Hematopoietic multipotent progenitor cell treated with erythropoietin and hydrocortisone succinate and interleukin-3 and kit ligand, for 4 days (in vitro differentiated cells): ENCODE results near the gene SGPP2.

Source experiments
- DNase-seq: peaks from one replicate; pipeline ENCODE4 v3.0.0-alpha.2; 2015

SGPP2 gene

GRCh38 chr2:222479859-222480258 lies 55.5 kb downstream of the SGPP2 start:
- no peak for DNase-seq

GRCh38 chr2:222480497-222480896 lies 56.2 kb downstream of the SGPP2 start:
- DNase-seq, result no peak

GRCh38 chr2:222481941-222482340 lies 57.6 kb downstream of the SGPP2 start:
- DNase-seq, result no peak

DNA sequence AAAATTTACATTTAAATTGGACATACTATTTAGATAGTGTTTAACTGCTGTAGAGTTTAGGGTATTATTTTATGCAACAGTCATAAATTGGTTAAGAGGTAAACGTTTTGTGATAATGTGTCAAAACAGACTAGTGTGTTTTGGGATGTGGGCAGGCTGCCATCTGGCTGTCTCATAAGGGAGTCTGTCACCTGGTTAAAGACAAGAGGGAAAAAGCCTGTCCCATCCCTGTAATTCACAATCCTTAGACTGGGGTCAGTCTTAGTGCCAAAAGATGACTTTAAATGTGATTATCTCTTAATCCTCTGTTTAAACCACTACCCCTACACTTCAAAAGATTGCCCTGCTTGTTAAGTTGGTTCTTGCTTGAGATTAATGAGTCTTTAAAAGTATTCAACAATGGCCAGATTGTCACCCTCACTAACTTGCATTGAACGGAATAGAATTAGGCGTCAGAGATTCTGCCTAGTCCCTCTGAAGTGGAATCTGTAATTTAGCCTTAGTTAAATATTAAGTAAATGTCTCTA lies 59.2 kb downstream of the SGPP2 start:
- peak; percentile 32 for DNase-seq

DNA sequence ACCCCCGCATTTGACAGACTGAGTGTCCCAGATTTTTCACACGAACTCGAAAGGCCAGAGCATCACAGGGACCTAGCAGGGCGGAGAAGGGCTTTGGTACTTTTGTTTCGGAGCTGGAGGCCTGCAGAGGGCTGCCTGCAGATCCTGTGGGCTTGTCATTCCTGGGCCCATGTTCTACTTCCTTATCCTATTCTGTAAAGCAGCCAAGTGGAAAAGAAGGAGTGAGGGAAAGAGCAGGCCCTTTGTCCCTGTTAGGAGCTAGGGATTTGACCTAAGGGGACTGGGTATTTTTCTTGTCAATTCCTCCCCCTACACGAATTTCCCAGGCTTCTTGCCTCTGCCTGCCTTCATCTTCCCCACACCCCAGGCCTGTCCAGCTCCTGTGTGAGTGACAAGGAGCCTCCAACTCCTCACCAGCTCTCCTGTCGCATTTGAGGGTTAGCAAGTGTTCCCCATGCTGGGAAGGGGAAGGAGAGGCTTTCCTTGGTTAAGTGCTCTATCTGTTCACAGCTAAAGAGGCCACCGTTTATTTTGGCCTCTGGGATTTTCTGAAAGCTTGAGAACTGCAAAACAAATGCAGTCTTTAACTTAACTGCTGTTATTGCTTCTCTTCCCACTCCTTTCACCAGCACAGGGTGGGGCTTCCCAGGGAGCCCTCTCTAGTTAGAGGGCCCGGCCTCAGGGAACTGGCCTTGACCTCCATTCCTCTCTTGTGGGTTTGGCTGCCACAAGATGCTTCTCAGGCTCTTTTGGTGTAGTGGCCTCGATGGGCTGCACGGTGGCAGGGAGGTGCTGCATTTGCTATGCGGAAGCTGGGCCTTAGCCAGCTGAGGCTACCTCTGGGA lies 61.2 kb downstream of the SGPP2 start:
- no peak for DNase-seq

- no peak for DNase-seq
Observed at GRCh38 chr2:222490131-222490530, 65.8 kb downstream of the SGPP2 start.

GRCh38 chr2:222492683-222493082 lies 68.3 kb downstream of the SGPP2 start:
- DNase-seq, result no peak

DNA sequence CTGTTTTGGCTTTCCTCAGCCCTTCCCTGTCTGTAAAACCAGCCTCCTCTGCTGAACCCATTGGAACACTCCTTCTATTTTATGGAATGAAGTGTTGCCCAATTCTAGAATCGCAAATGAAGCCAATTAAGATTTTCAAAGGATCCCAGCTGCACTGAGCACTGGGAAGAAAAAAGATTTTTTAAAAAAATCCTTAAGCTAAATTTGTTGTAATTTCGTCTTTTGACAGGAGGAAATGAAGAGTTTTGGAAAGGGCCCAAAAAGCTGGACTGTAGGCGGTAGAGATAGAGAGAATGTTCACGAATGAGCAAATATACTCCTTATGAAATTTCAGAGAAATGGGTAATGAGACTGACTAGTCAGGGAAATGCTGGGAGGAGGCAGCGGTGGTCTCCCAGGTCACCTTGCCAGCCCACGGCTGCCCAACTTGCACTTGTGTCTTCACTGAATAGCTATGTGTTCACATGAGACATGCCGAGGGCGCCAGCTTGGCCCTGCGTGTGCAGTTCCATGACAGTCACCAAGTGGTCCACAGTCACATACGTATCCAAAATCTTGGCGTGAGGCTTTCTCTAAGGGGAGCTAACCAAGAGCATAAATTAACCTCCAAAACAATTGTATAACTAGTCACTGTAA lies 69.9 kb downstream of the SGPP2 start:
- DNase-seq, result no peak

- DNase-seq, result no peak
Observed at GRCh38 chr2:222495388-222495787, 71.0 kb downstream of the SGPP2 start.

GRCh38 chr2:222499226-222499625 lies 74.9 kb downstream of the SGPP2 start:
- no peak for DNase-seq

- no peak for DNase-seq
Observed at GRCh38 chr2:222504191-222504590, 79.8 kb downstream of the SGPP2 start.

GRCh38 chr2:222504719-222505118 lies 80.4 kb downstream of the SGPP2 start:
- DNase-seq, result no peak

DNA sequence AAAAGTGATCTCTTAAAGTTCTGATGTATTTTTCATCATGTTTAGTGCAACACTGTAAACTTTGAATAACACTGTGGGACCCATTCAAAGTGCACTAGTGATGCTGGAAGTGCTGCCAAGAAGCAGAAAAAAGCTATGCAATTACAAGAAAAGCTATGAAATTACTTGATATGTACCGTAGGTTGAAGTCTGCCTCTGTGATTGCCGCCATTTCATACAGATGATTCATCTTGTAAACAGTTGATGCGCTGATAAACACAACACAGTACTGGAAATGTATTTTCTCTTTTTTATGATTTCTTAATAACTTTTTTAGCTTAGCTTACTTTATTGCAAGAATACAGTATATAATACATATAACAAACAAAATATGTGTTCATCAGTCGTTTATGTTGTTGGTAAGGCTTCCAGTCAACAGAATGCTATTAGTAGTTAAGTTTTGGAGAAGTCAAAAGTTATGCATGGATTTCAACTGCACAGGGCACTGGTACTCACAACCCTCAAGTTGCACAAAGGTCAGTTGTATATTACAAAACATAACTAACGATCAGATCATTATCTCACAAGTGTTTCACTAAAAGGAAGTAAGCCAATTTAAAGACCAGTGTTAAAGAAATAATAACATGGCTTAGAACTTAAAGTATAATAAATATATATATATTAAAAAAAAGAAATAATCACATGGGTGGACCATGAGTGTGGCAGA lies 82.0 kb downstream of the SGPP2 start:
- peak; percentile 69 for DNase-seq

- DNase-seq, result peak; percentile 24
Observed at GRCh38 chr2:222514901-222515300, 90.6 kb downstream of the SGPP2 start.

DNA sequence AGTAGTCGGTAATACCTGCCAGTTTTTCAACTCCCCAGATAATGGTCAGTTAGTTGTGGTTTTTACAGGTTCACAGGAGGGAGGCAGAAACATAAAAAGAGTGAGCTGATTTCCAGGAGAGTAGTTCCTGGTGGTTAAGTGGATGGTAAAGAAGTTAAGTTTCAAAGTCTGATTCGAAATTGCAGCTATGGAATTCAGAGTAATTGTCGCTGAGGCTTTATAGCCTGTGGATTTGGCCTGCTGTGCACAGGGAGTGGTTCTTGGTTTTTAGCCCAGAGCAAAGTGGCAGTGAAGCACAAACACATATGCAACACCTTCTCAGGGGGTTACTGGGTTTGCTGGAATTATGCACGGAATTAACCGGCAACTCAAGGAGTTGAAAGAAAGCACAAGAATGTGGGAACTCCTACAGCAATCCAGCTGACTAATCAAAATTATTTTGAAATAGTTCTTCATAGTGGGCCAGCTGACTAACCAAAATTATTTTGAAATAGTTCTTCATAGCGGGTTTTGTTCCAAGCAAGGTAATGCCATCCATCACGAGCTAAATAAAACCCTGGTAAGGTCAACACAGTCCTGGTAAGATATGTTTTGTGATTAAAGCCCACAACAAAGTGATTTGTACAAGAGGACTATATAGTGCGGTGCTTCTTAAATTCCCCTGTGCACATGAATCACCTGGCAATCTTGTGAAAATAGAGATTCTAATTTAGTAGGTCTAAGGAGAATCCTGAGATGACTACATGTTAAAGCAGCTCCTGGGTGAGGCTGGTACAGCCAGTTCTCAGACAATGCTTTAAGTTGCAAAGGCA lies 94.4 kb downstream of the SGPP2 start:
- peak; percentile 7 for DNase-seq

GRCh38 chr2:222521099-222521498 lies 96.8 kb downstream of the SGPP2 start:
- DNase-seq, result no peak

DNA sequence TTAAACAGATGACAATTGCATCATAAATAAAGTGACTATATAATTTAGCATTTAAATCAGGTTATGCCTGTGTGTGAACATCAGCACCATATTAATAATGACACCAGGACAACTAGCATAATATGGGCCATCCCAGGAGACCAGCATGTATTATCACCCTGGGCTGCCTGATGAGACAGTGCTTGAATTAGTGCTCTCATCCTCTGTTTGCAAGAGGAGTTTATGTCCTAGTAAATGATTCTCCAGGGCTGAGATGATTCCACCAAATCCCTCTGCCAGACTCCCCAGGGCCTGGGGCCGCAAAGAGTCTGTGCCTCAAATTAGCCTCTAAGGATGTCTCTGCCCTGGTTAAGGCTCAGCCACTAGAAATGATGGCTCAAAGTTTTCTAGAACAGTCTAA lies 97.7 kb downstream of the SGPP2 start:
- no peak for DNase-seq

GRCh38 chr2:222523783-222524544 lies 99.6 kb downstream of the SGPP2 start:
- no peak for DNase-seq

- DNase-seq, result no peak
Observed at GRCh38 chr2:222525811-222526210, 101.5 kb downstream of the SGPP2 start.

- no peak for DNase-seq
Observed at GRCh38 chr2:222526480-222527277, 102.3 kb downstream of the SGPP2 start.

DNA sequence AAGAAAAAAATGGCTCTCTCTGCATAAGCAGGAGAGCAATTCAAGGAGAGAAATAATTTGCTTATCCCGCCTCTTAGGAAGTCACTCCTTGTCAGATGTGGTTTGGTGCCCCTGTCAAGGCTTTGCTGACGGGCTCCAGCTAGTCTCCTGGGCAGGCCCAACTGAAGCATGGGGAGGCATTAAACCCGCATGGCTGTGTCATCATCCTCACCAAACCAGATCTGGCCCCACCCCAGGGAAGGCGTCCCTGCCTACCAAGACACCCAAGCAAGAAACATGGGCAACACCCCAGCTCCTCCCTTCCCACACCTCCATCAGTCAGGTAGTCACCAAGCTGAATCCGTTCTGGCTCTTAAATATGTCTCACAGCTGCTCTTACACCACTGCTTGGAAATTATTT lies 108.0 kb downstream of the SGPP2 start:
- no peak for DNase-seq
